ENCODE results near the gene EVA1B.

DNA sequence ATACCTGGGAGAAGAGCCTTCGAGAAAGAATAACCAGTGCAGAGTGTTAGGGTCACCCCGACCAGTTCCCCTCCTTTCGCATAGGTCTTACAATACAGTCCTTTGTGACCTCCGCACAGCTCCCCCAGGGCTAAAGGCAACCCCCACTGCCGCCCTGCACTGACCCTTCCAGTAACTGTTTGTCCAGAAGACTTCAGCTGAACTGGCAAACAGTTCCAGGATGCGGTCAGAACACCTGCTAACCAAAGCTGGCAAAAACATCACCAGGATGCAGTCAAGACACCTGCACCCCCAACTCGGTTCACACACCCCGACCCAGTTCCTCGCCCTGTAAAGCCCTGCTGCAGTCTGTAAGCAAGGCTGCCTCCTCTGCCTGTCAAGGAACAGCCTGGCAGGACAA is 6.4 kb upstream of the EVA1B start:
- TF ChIP-seq, protein P1, sequence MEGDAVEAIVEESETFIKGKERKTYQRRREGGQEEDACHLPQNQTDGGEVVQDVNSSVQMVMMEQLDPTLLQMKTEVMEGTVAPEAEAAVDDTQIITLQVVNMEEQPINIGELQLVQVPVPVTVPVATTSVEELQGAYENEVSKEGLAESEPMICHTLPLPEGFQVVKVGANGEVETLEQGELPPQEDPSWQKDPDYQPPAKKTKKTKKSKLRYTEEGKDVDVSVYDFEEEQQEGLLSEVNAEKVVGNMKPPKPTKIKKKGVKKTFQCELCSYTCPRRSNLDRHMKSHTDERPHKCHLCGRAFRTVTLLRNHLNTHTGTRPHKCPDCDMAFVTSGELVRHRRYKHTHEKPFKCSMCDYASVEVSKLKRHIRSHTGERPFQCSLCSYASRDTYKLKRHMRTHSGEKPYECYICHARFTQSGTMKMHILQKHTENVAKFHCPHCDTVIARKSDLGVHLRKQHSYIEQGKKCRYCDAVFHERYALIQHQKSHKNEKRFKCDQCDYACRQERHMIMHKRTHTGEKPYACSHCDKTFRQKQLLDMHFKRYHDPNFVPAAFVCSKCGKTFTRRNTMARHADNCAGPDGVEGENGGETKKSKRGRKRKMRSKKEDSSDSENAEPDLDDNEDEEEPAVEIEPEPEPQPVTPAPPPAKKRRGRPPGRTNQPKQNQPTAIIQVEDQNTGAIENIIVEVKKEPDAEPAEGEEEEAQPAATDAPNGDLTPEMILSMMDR (conservative IDR thresholded peaks at IDR 0.05 in 1 of 2, IDR thresholded peaks at IDR 0.05 in 1 of 2; ENCODE audit: extremely low read depth in 1 of 2, insufficient read depth in 1 of 2, low read depth in 1 of 2, low read length in 2 of 2) = no peak
- no peak for TF ChIP-seq EZH2 (IDR thresholded peaks at IDR 0.05; ENCODE audit: borderline replicate concordance, low read length)
